ENCODE measurements around the gene FAM13B. TPM values are rescaled to one million over a fixed set of nuclear protein-coding genes. Genes with fewer than 3 reads are reported as not detected.

Gene FAM13B
- total and polyA plus RNA-seq, 10 of the 15 experiments (the other 5 are each of a cell fraction or from before 2014, with no cell fraction given), result 3.6 to 30.0 (median 20.3) TPM

GRCh38 chr5:137888863-137889759 lies 143.8 kb downstream of the FAM13B start, which contains the start of gene PKD2L2 (continued):
- no peak for TF ChIP-seq SIX5 (IDR thresholded peaks at IDR 0.05; ENCODE audit: low read depth, low read length, severe bottlenecking)
- TF ChIP-seq ATF7 (IDR thresholded peaks at IDR 0.05; ENCODE audit: low read depth), result no peak
- peak; percentile 73; the same call in 1 of the 2 replicates for TF ChIP-seq BACH1 (IDR thresholded peaks at IDR 0.05; ENCODE audit: borderline replicate concordance)
- TF ChIP-seq TCF7 (IDR thresholded peaks at IDR 0.05; ENCODE audit: borderline replicate concordance), result no peak
- no peak for TF ChIP-seq ZBED1 (IDR thresholded peaks at IDR 0.05; ENCODE audit: borderline replicate concordance)
- no peak for TF ChIP-seq BMI1 (IDR thresholded peaks at IDR 0.05; ENCODE audit: borderline replicate concordance)
- no peak for TF ChIP-seq BCL11A (IDR thresholded peaks at IDR 0.05; ENCODE audit: low read depth, low read length)
- TF ChIP-seq RB1 (IDR thresholded peaks at IDR 0.05; ENCODE audit: borderline replicate concordance), result peak; percentile 64; the same call in 1 of the 2 replicates
- no peak for TF ChIP-seq MYC (IDR thresholded peaks at IDR 0.05; ENCODE audit: insufficient read depth, insufficient read length, insufficient replicate concordance, low read length, severe bottlenecking)
- no peak; the same call in 1 of the 2 replicates for TF ChIP-seq MTA3 (IDR thresholded peaks at IDR 0.05; ENCODE audit: borderline replicate concordance, low read length)
- no peak for TF ChIP-seq SREBF2 (IDR thresholded peaks at IDR 0.05; ENCODE audit: low read length)
- TF ChIP-seq USF1 (IDR thresholded peaks at IDR 0.05; ENCODE audit: borderline replicate concordance, extremely low read length, insufficient read depth, low read depth, low read length), result no peak
- TF ChIP-seq SKIL (IDR thresholded peaks at IDR 0.05; ENCODE audit: low read depth, poor library complexity, severe bottlenecking), result no peak

All from GM12878 (cell line).